T-helper 9 cell (primary cell): ENCODE results near the gene SRF.
A peak's percentile ranks its signal among the peaks of the same experiment; 100 is the strongest.

Source experiments
- DNase-seq: peaks from one replicate; pipeline ENCODE4 v3.0.0-alpha.2; 2020

The SRF gene

DNA sequence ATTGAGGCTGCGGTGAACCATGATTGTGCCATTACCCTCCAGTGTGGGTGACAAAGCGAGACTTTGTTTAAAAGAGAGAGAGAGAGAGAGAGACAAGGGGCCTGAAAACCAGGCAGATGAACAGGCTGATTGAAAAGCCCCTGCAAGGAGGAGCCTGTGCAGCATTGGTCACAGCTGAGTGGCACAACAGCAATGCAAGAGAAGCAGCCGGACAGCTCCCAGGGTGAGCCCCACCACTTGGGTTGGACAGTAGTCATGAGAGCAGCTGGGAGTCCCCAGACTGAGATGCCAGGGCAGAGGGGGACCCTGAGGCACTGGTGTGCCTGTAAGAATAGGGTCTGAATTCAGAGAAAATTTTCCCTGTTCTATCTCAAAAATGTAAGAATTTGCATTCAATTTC is 48.0 kb downstream of the SRF start:
- no peak for DNase-seq

DNA sequence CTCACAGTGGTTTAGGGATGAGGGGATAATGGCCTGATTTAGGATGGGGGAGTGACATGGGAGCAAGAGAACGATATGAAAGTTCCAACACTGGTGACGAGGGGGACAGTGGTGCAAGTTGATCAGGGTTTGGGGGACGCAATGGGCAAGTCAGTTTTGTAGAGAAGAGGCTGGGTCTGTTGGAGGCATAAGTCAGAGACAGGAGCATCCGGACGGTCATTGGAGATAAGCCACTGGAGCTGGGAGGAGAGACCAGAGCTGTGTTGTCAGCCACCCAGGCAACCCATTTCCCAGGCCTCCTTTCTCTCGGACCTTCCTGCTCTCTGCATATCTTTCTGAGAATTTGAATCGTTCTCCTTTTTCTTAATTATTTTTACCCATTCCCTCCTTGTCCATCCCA is 48.7 kb downstream of the SRF start:
- DNase-seq = no peak

DNA sequence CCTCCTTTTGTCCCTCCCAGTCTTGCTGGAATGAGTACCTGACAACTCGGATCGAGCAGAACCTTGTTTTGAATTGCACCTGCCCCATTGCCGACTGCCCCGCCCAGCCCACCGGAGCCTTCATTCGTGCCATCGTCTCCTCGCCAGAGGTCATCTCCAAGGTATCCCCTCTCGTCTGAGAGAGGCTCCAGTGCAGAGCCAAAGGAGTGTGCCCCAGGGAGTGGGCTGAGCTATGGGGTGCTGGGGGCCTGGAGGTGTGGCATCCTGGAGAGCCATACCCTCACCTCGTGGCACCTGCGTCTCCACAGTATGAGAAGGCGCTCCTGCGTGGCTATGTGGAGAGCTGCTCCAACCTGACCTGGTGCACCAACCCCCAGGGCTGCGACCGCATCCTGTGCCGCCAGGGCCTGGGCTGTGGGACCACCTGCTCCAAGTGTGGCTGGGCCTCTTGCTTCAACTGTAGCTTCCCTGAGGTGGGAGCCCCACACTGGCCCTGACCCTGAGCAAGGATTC is 49.4 kb downstream of the SRF start:
- no peak for DNase-seq

DNA sequence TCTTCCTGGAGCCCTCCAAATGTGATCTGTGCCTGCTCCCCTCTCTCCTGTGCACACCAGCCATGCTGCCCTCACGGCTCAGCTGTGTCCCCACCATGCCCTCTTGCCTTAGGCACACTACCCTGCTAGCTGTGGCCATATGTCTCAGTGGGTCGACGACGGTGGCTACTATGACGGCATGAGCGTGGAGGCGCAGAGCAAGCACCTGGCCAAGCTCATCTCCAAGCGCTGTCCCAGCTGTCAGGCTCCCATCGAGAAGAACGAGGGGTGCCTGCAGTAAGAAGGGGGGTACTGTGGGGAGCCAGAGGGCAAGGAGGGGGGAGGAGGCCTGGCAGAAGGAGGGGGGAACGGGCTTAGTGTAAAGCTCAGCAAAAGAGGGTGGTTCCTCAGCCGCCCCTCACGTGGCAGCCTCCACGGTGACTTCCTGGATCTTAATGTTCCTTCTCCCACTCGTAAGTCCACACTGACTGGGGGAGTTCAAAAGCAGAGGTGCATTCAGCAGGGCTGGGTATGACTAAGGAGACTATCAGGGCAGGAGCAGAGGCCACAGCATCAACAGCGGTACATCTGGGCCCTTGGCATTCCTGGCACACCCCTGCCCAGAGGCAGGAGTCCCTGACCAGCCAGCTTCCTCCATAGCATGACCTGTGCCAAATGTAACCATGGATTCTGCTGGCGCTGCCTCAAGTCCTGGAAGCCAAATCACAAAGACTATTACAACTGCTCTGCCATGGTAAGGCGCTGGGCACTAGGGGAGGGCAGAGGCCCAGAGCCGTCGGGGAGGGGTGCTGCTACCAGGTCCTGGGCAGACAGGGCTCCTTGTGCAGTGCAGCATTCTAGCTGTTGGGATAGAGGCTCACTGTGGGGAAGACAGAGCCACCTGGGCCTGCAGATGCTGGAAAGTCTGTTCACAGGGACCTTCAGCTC is 50.2 kb downstream of the SRF start:
- no peak for DNase-seq

DNA sequence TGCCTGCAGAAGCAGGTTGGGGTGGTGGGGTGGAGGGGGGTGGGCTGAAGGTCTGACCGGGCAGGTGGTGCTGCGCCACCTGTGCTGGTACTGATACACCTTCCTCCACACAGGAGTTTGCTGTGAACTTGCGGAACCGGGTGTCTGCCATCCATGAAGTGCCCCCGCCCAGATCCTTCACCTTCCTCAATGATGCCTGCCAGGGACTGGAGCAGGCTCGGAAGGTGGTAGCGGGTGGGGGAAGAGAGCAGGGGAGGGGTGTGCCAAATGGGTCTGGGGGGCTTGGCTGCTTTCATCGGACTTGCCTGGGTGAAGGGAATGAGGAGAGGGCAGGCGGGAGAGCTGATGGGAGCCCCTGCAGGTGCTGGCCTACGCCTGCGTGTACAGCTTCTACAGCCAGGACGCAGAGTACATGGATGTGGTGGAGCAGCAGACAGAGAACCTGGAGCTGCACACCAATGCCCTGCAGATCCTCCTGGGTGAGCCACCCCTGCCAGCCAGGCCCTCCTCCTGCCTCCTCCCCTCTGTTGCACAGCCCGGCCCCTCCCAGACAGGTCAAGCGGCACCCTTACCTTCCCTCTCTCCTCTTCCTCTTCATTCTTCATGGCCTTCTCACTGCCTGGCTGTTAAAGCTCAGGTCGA is 51.5 kb downstream of the SRF start:
- DNase-seq = no peak

DNA sequence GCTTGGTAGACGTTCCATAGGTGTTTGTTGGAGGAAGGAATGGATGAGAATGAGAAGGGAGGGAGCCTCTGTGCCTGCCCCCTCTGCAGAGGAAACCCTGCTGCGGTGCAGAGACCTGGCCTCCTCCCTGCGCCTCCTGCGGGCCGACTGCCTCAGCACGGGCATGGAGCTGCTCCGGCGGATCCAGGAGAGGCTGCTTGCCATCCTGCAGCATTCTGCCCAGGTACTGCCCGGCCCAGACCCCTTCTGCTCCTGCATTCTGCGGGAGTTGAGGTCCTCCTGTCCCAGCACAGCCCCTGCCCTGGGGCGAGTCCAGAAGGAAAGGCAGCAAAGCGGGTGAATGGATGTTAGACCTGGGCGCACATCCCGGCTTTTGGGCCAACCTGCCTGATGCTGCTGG is 52.1 kb downstream of the SRF start:
- no peak for DNase-seq

DNA sequence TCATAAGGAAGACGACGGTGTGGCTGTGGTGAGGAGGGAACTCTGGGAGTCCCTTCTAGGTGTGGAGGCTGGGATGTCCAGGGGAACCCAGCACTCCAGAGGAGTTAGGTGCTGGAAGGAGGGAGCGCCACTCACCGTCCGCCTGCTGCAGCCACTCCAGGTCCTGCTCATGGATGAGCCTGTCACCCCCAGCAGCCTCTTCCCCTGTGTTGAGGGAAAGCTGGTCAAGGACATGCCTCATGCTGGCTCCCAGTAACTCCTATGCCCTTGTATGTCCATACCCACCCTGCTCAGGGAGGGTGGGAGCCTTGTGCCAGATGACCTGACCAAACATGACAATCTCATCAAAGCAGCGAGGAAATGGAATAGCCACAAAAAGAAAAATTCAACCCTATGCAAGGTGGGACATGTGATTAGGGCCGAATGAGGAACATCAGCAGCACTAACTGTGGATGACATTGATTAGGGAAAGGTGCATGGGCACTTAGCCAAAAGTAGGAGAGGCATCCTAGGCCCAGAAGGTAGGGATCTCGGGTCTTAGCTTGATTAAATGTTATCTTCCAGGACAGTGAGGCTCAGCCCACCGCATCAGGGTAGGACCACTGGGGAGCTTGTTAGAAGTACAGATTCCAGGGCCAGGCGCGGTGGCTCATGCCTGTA is 55.3 kb downstream of the SRF start:
- no peak for DNase-seq

DNA sequence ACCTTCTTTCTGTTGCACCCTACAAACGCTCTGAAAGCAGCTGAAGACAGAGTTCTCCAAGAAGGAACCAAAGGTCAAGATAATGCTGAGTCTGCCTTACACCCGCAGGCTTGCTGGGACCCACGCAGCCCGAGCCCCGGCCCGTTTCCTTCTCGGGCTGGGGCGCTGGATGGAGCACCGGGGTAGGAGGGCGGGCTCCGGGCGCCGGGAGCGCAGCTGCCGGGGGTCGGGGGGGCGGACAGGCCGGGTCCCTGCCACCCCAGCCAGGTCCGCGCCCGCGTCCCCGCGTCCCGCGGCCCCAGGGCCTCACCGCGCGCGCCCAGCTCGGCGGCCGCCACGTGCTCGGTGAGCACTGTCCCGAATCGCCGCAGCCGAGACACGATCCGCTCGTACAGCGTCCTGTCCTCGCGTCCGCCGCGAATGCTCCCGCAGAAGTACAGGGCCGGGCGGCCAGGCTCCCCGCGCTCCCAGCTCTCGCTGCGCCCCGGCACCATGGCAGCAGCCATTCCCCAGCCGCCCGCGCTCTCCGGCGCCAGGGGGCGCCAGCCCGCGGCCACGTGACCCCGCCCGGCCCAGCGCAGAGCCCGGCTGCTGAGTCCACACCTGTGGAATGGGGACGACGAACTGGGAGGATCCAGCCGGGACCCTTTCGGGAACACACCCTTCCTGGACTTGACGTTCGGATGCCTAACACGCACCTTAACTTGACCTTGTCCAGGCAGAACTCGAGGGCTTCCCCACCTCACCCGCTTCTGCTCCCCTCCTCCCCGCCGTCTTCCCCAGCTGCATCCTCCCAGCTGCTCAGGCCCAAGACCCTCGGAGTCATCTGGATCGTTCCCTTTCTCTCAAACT is 58.1 kb downstream of the SRF start, which contains the start of gene DNPH1:
DNPH1 (minus strand) TSS at position 531 of the 852 bp plus-strand sequence; CDS start at position 506, 25 bp downstream.
- peak; percentile 71 for DNase-seq

DNA sequence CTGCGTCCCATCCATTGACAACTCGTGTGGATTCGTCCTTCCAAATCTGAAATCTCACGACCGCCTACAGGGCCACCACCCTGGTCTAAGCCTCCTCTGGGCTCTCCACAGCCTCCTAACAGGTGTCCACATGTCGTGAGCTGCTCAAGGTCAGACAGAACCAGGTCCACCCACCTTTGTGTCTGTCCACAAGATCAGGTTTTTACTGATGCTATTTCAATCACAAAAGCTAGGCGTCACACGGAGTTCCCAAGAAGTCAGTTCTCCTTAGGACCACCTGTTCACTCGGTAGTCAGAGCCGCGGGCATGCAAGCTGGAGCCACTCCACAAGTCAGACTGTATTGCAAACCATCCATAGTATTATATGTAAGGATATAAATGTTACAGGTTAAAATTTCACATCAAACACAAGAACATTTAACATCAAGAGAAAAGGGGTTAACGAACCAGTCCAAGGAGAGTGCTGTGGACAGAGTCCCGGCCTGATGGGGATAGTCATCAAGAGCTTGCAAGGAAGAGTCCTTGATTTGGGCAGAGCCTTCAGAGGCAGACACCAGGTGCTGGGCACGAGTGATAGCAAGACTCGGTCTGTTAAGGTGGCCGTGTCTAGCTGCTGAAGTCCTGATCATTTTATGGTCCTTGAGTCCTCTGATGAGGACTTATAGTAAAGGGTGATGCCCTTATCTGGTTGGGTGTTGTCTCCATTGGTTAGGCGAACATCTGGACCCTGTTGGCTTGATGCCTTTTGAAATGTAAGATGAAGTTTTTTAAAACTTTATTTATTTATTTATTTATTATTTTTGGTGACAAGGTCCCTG is 58.9 kb downstream of the SRF start:
- no peak for DNase-seq

DNA sequence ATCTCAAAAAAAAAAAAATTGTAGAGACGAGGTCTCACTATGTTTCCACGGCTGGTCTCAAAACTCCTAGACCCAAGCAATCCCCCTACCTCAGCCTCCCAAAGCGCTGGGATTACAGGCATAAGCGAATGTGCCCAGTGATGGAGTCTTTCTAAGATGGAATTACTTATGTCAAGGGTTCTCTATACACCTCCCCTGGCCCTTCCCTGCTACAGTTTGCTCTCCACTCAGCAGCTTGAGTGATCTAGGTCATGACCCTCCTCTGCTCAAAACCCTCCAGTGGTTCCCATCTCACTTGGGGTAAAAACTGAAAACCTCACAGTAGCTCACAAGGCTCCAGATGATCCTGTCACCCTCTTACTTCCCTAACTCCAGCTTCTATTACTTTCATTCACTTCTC is 60.0 kb downstream of the SRF start:
- no peak for DNase-seq
